ENCODE data around the gene TBC1D9. TPM values are rescaled to one million over a fixed set of nuclear protein-coding genes. Genes with fewer than 3 reads are reported as not detected.

The TBC1D9 gene
- polyA plus RNA-seq, 3 donors, result 13.6 to 33.5 (median 21.0) TPM

GRCh38 chr4:140622333-140622958, 133.7 kb downstream of the TBC1D9 start:
- no peaks in the 10 kb centered on the region for H3K79me2 ChIP-seq (ENCODE audit: insufficient read depth, low read length)
- no peak overlapping the region for H3K9ac ChIP-seq (ENCODE audit: insufficient read depth, low read length, poor library complexity, severe bottlenecking)
- no peaks in the 10 kb centered on the region for H4K20me1 ChIP-seq (ENCODE audit: insufficient read depth, low read length)
- H2AFZ ChIP-seq (ENCODE audit: insufficient read depth, low read depth, low read length, poor library complexity, severe bottlenecking), result no peak overlapping the region
- H3K27ac ChIP-seq (ENCODE audit: low read depth in 1 of 2, low read length in 2 of 2), result no peak overlapping the region
- H3K9me3 ChIP-seq (replicated peaks in 1 of 2; ENCODE audit: control insufficient read depth in 1 of 2, insufficient read depth in 1 of 2, low read length in 2 of 2), result no peaks in the 10 kb centered on the region
- Mint-ChIP-seq H3K4me1 (no peaks in the 10 kb centered on the region), H3K27me3 (ENCODE audit: low read depth in 3 of 3) (peaks cover 0 to 2% (median 1%) of the 10 kb centered on the region in 3 donors), H3K9me3 (no peaks in the 10 kb centered on the region), H3K36me3 (peaks cover 53 to 57% of the 10 kb centered on the region in 2 donors), H3K4me3 (no peak overlapping the region), H3K27ac (no peak overlapping the region)
- H3K4me3 ChIP-seq (replicated peaks in 1 of 3; ENCODE audit: low read depth in 2 of 3, low read length in 3 of 3), result no peak overlapping the region
- intact Hi-C loops (cut with micrococcal nuclease), result no loop called here
- TF ChIP-seq CTCF (IDR thresholded peaks at IDR 0.05), result no peak
- H3K36me3 ChIP-seq (replicated peaks in 1 of 2; ENCODE audit: control insufficient read depth in 1 of 2, insufficient read depth in 2 of 2, low read length in 2 of 2), result peaks cover 41 to 55% of the 10 kb centered on the region in 2 donors
- no peak for DNase-seq
- WGBS (ENCODE audit: insufficient coverage), result 96% methylated on average over 31 of the region's 33 CpGs
- no peaks in the 10 kb centered on the region for H3K27me3 ChIP-seq (ENCODE audit: control insufficient read depth in 2 of 2, insufficient read depth in 2 of 2, low read length in 2 of 2)
- no peak overlapping the region for H3K4me2 ChIP-seq (replicated peaks; ENCODE audit: extremely low read depth, low read length, poor library complexity, severe bottlenecking)
- H3K4me1 ChIP-seq (ENCODE audit: control insufficient read depth in 1 of 2, insufficient read depth in 2 of 2, low read length in 2 of 2), result no peaks in the 10 kb centered on the region

- no peak for DNase-seq
- no peak overlapping the region for H3K27ac Mint-ChIP-seq
- Histone ChIP-seq H3K9ac (ENCODE audit: insufficient read depth, low read length, poor library complexity, severe bottlenecking) (no peak overlapping the region), H2AFZ (ENCODE audit: insufficient read depth, low read depth, low read length, poor library complexity, severe bottlenecking) (no peak overlapping the region), H3K79me2 (ENCODE audit: insufficient read depth, low read length) (no peaks in the 10 kb centered on the region), H3K27me3 (ENCODE audit: control insufficient read depth in 2 of 2, insufficient read depth in 2 of 2, low read length in 2 of 2) (no peaks in the 10 kb centered on the region), H3K4me3 (replicated peaks in 1 of 3; ENCODE audit: low read depth in 2 of 3, low read length in 3 of 3) (no peak overlapping the region), H3K27ac (ENCODE audit: low read depth in 1 of 2, low read length in 2 of 2) (no peak overlapping the region), H3K4me2 (replicated peaks; ENCODE audit: extremely low read depth, low read length, poor library complexity, severe bottlenecking) (no peak overlapping the region), H3K4me1 (ENCODE audit: control insufficient read depth in 1 of 2, insufficient read depth in 2 of 2, low read length in 2 of 2) (no peaks in the 10 kb centered on the region), H4K20me1 (ENCODE audit: insufficient read depth, low read length) (no peaks in the 10 kb centered on the region), H3K9me3 (replicated peaks in 1 of 2; ENCODE audit: control insufficient read depth in 1 of 2, insufficient read depth in 1 of 2, low read length in 2 of 2) (no peaks in the 10 kb centered on the region), H3K36me3 (replicated peaks in 1 of 2; ENCODE audit: control insufficient read depth in 1 of 2, insufficient read depth in 2 of 2, low read length in 2 of 2) (peaks cover 33 to 42% of the 10 kb centered on the region in 2 donors)
- no peak for TF ChIP-seq CTCF (IDR thresholded peaks at IDR 0.05)
- intact Hi-C loops (cut with micrococcal nuclease), result no loop called here
- H3K9me3 Mint-ChIP-seq, result no peaks in the 10 kb centered on the region
- no peak overlapping the region for H3K4me3 Mint-ChIP-seq
- WGBS (ENCODE audit: insufficient coverage), result no CpG with 5 or more reads among the region's 3 CpGs
- peaks cover 0 to 2% (median 1%) of the 10 kb centered on the region in 3 donors for H3K27me3 Mint-ChIP-seq (ENCODE audit: low read depth in 3 of 3)
- H3K36me3 Mint-ChIP-seq, result peaks cover 45 to 50% of the 10 kb centered on the region in 2 donors
- no peaks in the 10 kb centered on the region for H3K4me1 Mint-ChIP-seq
Measured at GRCh38 chr4:140621161-140621560, 135.0 kb downstream of the TBC1D9 start.

Data from CD14-positive monocyte (primary cell).